DMS79 (cell line): ENCODE data around the gene APOBEC2.
"Not testable (repeated sequence)": the region's sequence is repeated elsewhere in the genome, so short reads cannot be mapped to it uniquely, and the experiment has no call there.

Source experiments
- DNase-seq: peaks from one replicate; lab custom pipeline; 2025; lab: John Stamatoyannopoulos, UW

The APOBEC2 gene

GRCh38 chr6:41053041-41053440, at the start of gene APOBEC2:
APOBEC2 (plus strand) TSS chr6:41053202; CDS start chr6:41053348, 146 bp downstream.
- no peak for DNase-seq

- DNase-seq = not testable (repeated sequence)
Measured at GRCh38 chr6:41006217-41006616, 46.8 kb upstream of the APOBEC2 start.

- DNase-seq = not testable (repeated sequence)
Measured at GRCh38 chr6:41006980-41007379, 46.0 kb upstream of the APOBEC2 start.

- DNase-seq = no peak
Measured at GRCh38 chr6:41008011-41008410, 45.0 kb upstream of the APOBEC2 start.

GRCh38 chr6:41009669-41010068, 43.3 kb upstream of the APOBEC2 start:
- no peak for DNase-seq

GRCh38 chr6:41011673-41012072, 41.3 kb upstream of the APOBEC2 start:
- DNase-seq = no peak

GRCh38 chr6:41013466-41014153, 39.4 kb upstream of the APOBEC2 start:
- no peak for DNase-seq

GRCh38 chr6:41014780-41015179, 38.2 kb upstream of the APOBEC2 start:
- no peak for DNase-seq

GRCh38 chr6:41015860-41016259, 37.1 kb upstream of the APOBEC2 start:
- not testable (repeated sequence) for DNase-seq

- DNase-seq = no peak
Measured at GRCh38 chr6:41017663-41018062, 35.3 kb upstream of the APOBEC2 start.

- peak; percentile 59 for DNase-seq
Measured at GRCh38 chr6:41021832-41022231, 31.2 kb upstream of the APOBEC2 start.

GRCh38 chr6:41022294-41022693, 30.7 kb upstream of the APOBEC2 start:
- peak; percentile 6 for DNase-seq

GRCh38 chr6:41023114-41023513, 29.9 kb upstream of the APOBEC2 start:
- DNase-seq = no peak

GRCh38 chr6:41025966-41026530, 27.0 kb upstream of the APOBEC2 start:
- DNase-seq = no peak

- no peak for DNase-seq
Measured at GRCh38 chr6:41027241-41027640, 25.8 kb upstream of the APOBEC2 start.

GRCh38 chr6:41027799-41028560, 25.0 kb upstream of the APOBEC2 start:
- DNase-seq = peak; percentile 94

- DNase-seq = no peak
Measured at GRCh38 chr6:41028561-41029412, 24.2 kb upstream of the APOBEC2 start.

- DNase-seq = no peak
Measured at GRCh38 chr6:41032830-41033229, 20.2 kb upstream of the APOBEC2 start.

GRCh38 chr6:41033776-41034175, 19.2 kb upstream of the APOBEC2 start:
- no peak for DNase-seq

GRCh38 chr6:41036186-41036585, 16.8 kb upstream of the APOBEC2 start:
- no peak for DNase-seq

- DNase-seq = no peak
Measured at GRCh38 chr6:41036601-41037000, 16.4 kb upstream of the APOBEC2 start.
